IMR-90 (cell line): ENCODE measurements around the gene SLC16A7. TPM values are rescaled to one million over a fixed set of nuclear protein-coding genes. Genes with fewer than 3 reads are reported as not detected.

Experiments
- ATAC-seq: fragments of 200-7000 bp; cut with Tn5 transposase; 2 replicates; pipeline ENCODE4 v1.9.1; 2020; ENCODE audit warnings: low read depth, mild to moderate bottlenecking, moderate library complexity
- BruUV-seq: library from RNA; stranded (reverse); fragments of 400-500 nt; replicated peaks from 2 replicates; lab custom pipeline; 2021; lab: Mats Ljungman, UMichigan
- CTCF ChIA-PET: fragments of 300-600 bp; formaldehyde crosslinking; extraction: SDS; loops from one replicate; lab custom pipeline; 2021; ENCODE audit warnings: antibody characterized with exemption; lab: Yijun Ruan, JAX
- POLR2A ChIA-PET: fragments of 300-600 bp; sonication (Branson Sonifier 250); formaldehyde crosslinking; loops from one replicate; lab custom pipeline; 2022; ENCODE audit warnings: antibody characterized with exemption; ENCODE audit not compliant: unreplicated experiment; lab: Charles Lee
- DNase-seq: peaks from one replicate; pipeline ENCODE4 v3.0.0; 2013
- H2AFZ ChIP-seq: replicated peaks from 2 replicates; pipeline ENCODE3; 2013; ENCODE audit warnings: low read length, mild to moderate bottlenecking; ENCODE audit not compliant: poor library complexity
- H2AK5ac ChIP-seq: 2 replicates; pipeline ENCODE4 v1.6.1; 2013; ENCODE audit warnings: low read depth, low read length, inconsistent platforms
- H2AK9ac ChIP-seq: replicated peaks from 2 replicates; pipeline ENCODE3; 2013; ENCODE audit warnings: mild to moderate bottlenecking, low read depth, low read length, moderate library complexity; ENCODE audit not compliant: poor library complexity
- H2BK120ac ChIP-seq: 2 replicates; pipeline ENCODE4 v1.6.1; 2013; ENCODE audit warnings: low read depth, low read length, inconsistent platforms
- H2BK15ac ChIP-seq: 3 replicates; pipeline ENCODE4 v1.6.1; 2013; ENCODE audit warnings: low read depth, low read length, inconsistent platforms
- H2BK20ac ChIP-seq: 2 replicates; pipeline ENCODE4 v1.6.1; 2013; ENCODE audit warnings: low read depth, mild to moderate bottlenecking, inconsistent platforms, low read length, moderate library complexity
- H2BK5ac ChIP-seq: 2 replicates; pipeline ENCODE4 v1.6.1; 2013; ENCODE audit warnings: mild to moderate bottlenecking, low read depth, low read length, inconsistent platforms; ENCODE audit not compliant: poor library complexity, severe bottlenecking
- H3K14ac ChIP-seq: replicated peaks from 2 replicates; pipeline ENCODE4 v1.6.1; 2013; ENCODE audit warnings: low read depth, low read length, inconsistent platforms
- H3K18ac ChIP-seq: 2 replicates; pipeline ENCODE4 v1.6.1; 2013; ENCODE audit warnings: low read depth, low read length, control low read depth
- H3K23ac ChIP-seq: 2 replicates; pipeline ENCODE4 v1.6.1; 2013; ENCODE audit warnings: low read depth, low read length, inconsistent platforms
- H3K27ac ChIP-seq: 2 replicates; pipeline ENCODE4 v1.5.1; 2013; ENCODE audit warnings: mild to moderate bottlenecking, control low read depth, low read length; ENCODE audit not compliant: insufficient read depth
- H3K27me3 ChIP-seq: 2 replicates; pipeline ENCODE4 v1.6.1; 2013; ENCODE audit warnings: low read length; ENCODE audit not compliant: control insufficient read depth, insufficient read depth
- H3K36me3 ChIP-seq: 2 replicates; pipeline ENCODE4 v1.6.1; 2013; ENCODE audit warnings: low read length, mixed read lengths; ENCODE audit not compliant: control insufficient read depth, insufficient read depth
- H3K4ac ChIP-seq: 2 replicates; pipeline ENCODE4 v1.6.1; 2013; ENCODE audit warnings: low read depth, low read length, inconsistent platforms
- H3K4me1 ChIP-seq: 2 replicates; pipeline ENCODE4 v1.6.1; 2013; ENCODE audit warnings: low read length, mixed read lengths; ENCODE audit not compliant: control insufficient read depth, insufficient read depth
- H3K4me2 ChIP-seq: 2 replicates; pipeline ENCODE4 v1.6.1; 2013; ENCODE audit warnings: low read depth, mild to moderate bottlenecking, control low read depth, low read length, moderate library complexity
- H3K4me3 ChIP-seq: 2 replicates; pipeline ENCODE4 v1.5.1; 2013; ENCODE audit warnings: low read depth, mild to moderate bottlenecking, control low read depth, low read length, moderate library complexity; ENCODE audit not compliant: insufficient read depth
- H3K56ac ChIP-seq: 2 replicates; pipeline ENCODE4 v1.6.1; 2013; ENCODE audit warnings: low read length, inconsistent platforms; ENCODE audit not compliant: insufficient read depth; ENCODE audit errors: extremely low read depth
- H3K79me1 ChIP-seq, 2 experiments: 2 replicates each; pipeline ENCODE4 v1.6.1; 2013; ENCODE audit warnings: low read length in 2 of 2, inconsistent platforms in 1 of 2, low read depth in 1 of 2
- H3K9ac ChIP-seq: 2 replicates; pipeline ENCODE4 v1.6.1; 2013; ENCODE audit warnings: low read depth, low read length, control low read depth
- H3K9me1 ChIP-seq: 2 replicates; pipeline ENCODE4 v1.6.1; 2013; ENCODE audit warnings: low read length, inconsistent platforms; ENCODE audit not compliant: insufficient read depth
- H3K9me3 ChIP-seq: 2 replicates; pipeline ENCODE4 v1.6.1; 2013; ENCODE audit warnings: low read length; ENCODE audit not compliant: control insufficient read depth, insufficient read depth
- H4K20me1 ChIP-seq: 2 replicates; pipeline ENCODE4 v1.6.1; 2013; ENCODE audit warnings: low read length, inconsistent platforms; ENCODE audit not compliant: insufficient read depth
- H4K5ac ChIP-seq: 2 replicates; pipeline ENCODE4 v1.6.1; 2013; ENCODE audit warnings: mild to moderate bottlenecking, low read depth, low read length, control low read depth
- H4K8ac ChIP-seq, 2 experiments: 2 replicates each; pipeline ENCODE4 v1.6.1; 2013; ENCODE audit warnings: low read depth in 2 of 2, low read length in 2 of 2, control low read depth in 1 of 2, inconsistent platforms in 1 of 2
- H4K91ac ChIP-seq: 2 replicates; pipeline ENCODE4 v1.6.1; 2013; ENCODE audit warnings: low read depth, low read length, inconsistent platforms; ENCODE audit not compliant: insufficient read depth
- BHLHE40 ChIP-seq: fragments of 150-350 bp; IDR thresholded peaks from 2 replicates; pipeline ENCODE4 v1.6.1; 2016; ENCODE audit warnings: mild to moderate bottlenecking, low read depth, low read length
- CEBPB ChIP-seq: IDR thresholded peaks from 2 replicates; pipeline ENCODE4 v1.6.1; 2012; ENCODE audit warnings: low read depth, low read length, improper control_type of control experiment
- CHD1 ChIP-seq: IDR thresholded peaks from 2 replicates; pipeline ENCODE4 v1.6.1; 2012; ENCODE audit warnings: low read depth, low read length, improper control_type of control experiment
- ELK1 ChIP-seq: fragments of 150-350 bp; IDR thresholded peaks from 2 replicates; pipeline ENCODE4 v1.6.1; 2016; ENCODE audit warnings: low read depth, mild to moderate bottlenecking, low read length, moderate library complexity, borderline replicate concordance
- FOS ChIP-seq: fragments of 150-350 bp; IDR thresholded peaks from 2 replicates; pipeline ENCODE4 v1.6.1; 2016; ENCODE audit warnings: low read depth, low read length
- MAFK ChIP-seq: IDR thresholded peaks from 2 replicates; pipeline ENCODE4 v1.6.1; 2012; ENCODE audit warnings: low read depth, low read length, improper control_type of control experiment
- MAZ ChIP-seq: IDR thresholded peaks from 2 replicates; pipeline ENCODE4 v1.6.1; 2012; ENCODE audit warnings: low read depth, mild to moderate bottlenecking, low read length, improper control_type of control experiment, moderate library complexity, borderline replicate concordance
- MXI1 ChIP-seq: IDR thresholded peaks from 2 replicates; pipeline ENCODE4 v1.6.1; 2012; ENCODE audit warnings: low read depth, mild to moderate bottlenecking, low read length, moderate library complexity, borderline replicate concordance
- NFE2L2 ChIP-seq: fragments of 150-350 bp; IDR thresholded peaks from 2 replicates; pipeline ENCODE4 v1.6.1; 2016; ENCODE audit warnings: low read depth, mild to moderate bottlenecking, low read length
- POLR2A ChIP-seq: IDR thresholded peaks from 2 replicates; pipeline ENCODE4 v1.6.1; 2012; ENCODE audit warnings: mild to moderate bottlenecking, low read depth, low read length
- RAD21 ChIP-seq: IDR thresholded peaks from 2 replicates; pipeline ENCODE4 v1.6.1; 2012; ENCODE audit warnings: low read length, improper control_type of control experiment
- RCOR1 ChIP-seq: IDR thresholded peaks from 2 replicates; pipeline ENCODE4 v1.6.1; 2012; ENCODE audit warnings: mild to moderate bottlenecking, low read length, improper control_type of control experiment; ENCODE audit not compliant: insufficient replicate concordance
- RFX5 ChIP-seq: IDR thresholded peaks from 2 replicates; pipeline ENCODE4 v1.8.0; 2012; ENCODE audit warnings: low read depth, mild to moderate bottlenecking, low read length, moderate library complexity
- SMC3 ChIP-seq: fragments of 150-350 bp; IDR thresholded peaks from 2 replicates; pipeline ENCODE4 v1.6.1; 2016; ENCODE audit warnings: low read depth, mild to moderate bottlenecking, antibody characterized with exemption, low read length, moderate library complexity
- WGBS, 2 experiments: methylation state at CpG; one replicate each; pipeline versions ENCODE4 v1.1.5 to v1.1.7; 2013; ENCODE audit warnings: missing lambda C conversion rate in 2 of 2; ENCODE audit not compliant: insufficient read length in 1 of 2; ENCODE audit errors: extremely low coverage in 2 of 2; 5-methylcytosine and 5-hydroxymethylcytosine counted together
- dilution Hi-C: fragments of 300-500 bp; cut with HindIII; formaldehyde crosslinking; loops from one replicate; pipeline ENCODE4 v1.14.3; 2018; ENCODE audit warnings: low sequenced_read_pairs; ENCODE audit not compliant: unreplicated experiment
- in situ Hi-C: fragments of 300-500 bp; cut with MboI; formaldehyde crosslinking; loops from 3 replicates; pipeline ENCODE4 v1.14.3; 2019; ENCODE audit warnings: low sequenced_read_pairs, inconsistent platforms, mixed read lengths
- intact Hi-C: fragments of 100-400 bp; cut with micrococcal nuclease; formaldehyde crosslinking; loops from 2 replicates; pipeline ENCODE4 v1.10.0; 2022
- polyA plus RNA-seq, 3 experiments: library from polyadenylated mRNA; depleted of rRNA; stranded (reverse); fragments of >200 nt; gene quantifications; 2 replicates each; pipeline ENCODE4 v1.2.3, GENCODE V29; 2012; ENCODE audit warnings: low replicate concordance in 1 of 3
- total RNA-seq: library from RNA; depleted of rRNA; stranded (reverse); fragments of >200 nt; gene quantifications from 2 replicates; pipeline ENCODE4 v1.2.3, GENCODE V29; 2012
- TF ChIP-seq, protein P1 (sequence below): fragments of 150-350 bp; IDR thresholded peaks from 2 replicates; pipeline ENCODE4 v1.6.1; 2017; ENCODE audit warnings: mild to moderate bottlenecking, antibody characterized with exemption, low read length, low read depth
- TF ChIP-seq, protein P2 (sequence below): conservative IDR thresholded peaks from 2 replicates; pipeline ENCODE4 v1.5.1; 2012; ENCODE audit warnings: mild to moderate bottlenecking, low read depth, low read length, improper control_type of control experiment

Gene SLC16A7
- total and polyA plus RNA-seq, 2 of the 4 experiments (the other 2 are of a cell fraction) = 2.6 to 21.5 TPM

- H3K79me1 ChIP-seq = no peaks in the 10 kb centered on the region
- ChIA-PET POLR2A (no interaction called here), CTCF (no interaction called here)
- WGBS, 2 experiments = no CpG with 5 or more reads among the region's 2 CpGs
- H3K4ac ChIP-seq = no peak overlapping the region
- H2BK120ac ChIP-seq = no peak overlapping the region
- H3K27ac ChIP-seq = no peak overlapping the region
- no peak overlapping the region for H3K56ac ChIP-seq
- no peaks in the 10 kb centered on the region for H3K36me3 ChIP-seq
- H2AFZ ChIP-seq = no peak overlapping the region
- H3K9me3 ChIP-seq = no peaks in the 10 kb centered on the region
- H2BK15ac ChIP-seq = no peak overlapping the region
- no peak overlapping the region for H3K23ac ChIP-seq
- H4K5ac ChIP-seq = no peak overlapping the region
- H2AK9ac ChIP-seq = no peak overlapping the region
- H2AK5ac ChIP-seq = no peak overlapping the region
- H3K4me3 ChIP-seq = no peak overlapping the region
- no peaks in the 10 kb centered on the region for H3K27me3 ChIP-seq
- no peak overlapping the region for H2BK20ac ChIP-seq
- no peak for ATAC-seq
- dilution Hi-C loops = no loop called here
- BruUV-seq = no TSS peak
- no peak overlapping the region for H4K91ac ChIP-seq
- no peak overlapping the region for H2BK5ac ChIP-seq
- no peak overlapping the region for H4K8ac ChIP-seq
- no peak for DNase-seq
- H3K4me2 ChIP-seq = no peak overlapping the region
- no peaks in the 10 kb centered on the region for H3K4me1 ChIP-seq
- no peak overlapping the region for H3K9ac ChIP-seq
- intact Hi-C loops = no loop called here
- no peak overlapping the region for H3K14ac ChIP-seq
- H3K18ac ChIP-seq = no peak overlapping the region
- H4K20me1 ChIP-seq = no peaks in the 10 kb centered on the region
- TF ChIP-seq, protein P1, sequence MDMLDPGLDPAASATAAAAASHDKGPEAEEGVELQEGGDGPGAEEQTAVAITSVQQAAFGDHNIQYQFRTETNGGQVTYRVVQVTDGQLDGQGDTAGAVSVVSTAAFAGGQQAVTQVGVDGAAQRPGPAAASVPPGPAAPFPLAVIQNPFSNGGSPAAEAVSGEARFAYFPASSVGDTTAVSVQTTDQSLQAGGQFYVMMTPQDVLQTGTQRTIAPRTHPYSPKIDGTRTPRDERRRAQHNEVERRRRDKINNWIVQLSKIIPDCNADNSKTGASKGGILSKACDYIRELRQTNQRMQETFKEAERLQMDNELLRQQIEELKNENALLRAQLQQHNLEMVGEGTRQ = no peak
- TF ChIP-seq MAFK = no peak
- no peak for TF ChIP-seq RFX5
- TF ChIP-seq NFE2L2 = no peak
- no peak for TF ChIP-seq CEBPB
- TF ChIP-seq SMC3 = no peak
- no peak for TF ChIP-seq CHD1
- no peak for TF ChIP-seq RAD21
- no peak for TF ChIP-seq FOS
- no peak for TF ChIP-seq RCOR1
- TF ChIP-seq MXI1 = no peak
- no peak for TF ChIP-seq MAZ
- TF ChIP-seq BHLHE40 = no peak
- TF ChIP-seq, protein P2, sequence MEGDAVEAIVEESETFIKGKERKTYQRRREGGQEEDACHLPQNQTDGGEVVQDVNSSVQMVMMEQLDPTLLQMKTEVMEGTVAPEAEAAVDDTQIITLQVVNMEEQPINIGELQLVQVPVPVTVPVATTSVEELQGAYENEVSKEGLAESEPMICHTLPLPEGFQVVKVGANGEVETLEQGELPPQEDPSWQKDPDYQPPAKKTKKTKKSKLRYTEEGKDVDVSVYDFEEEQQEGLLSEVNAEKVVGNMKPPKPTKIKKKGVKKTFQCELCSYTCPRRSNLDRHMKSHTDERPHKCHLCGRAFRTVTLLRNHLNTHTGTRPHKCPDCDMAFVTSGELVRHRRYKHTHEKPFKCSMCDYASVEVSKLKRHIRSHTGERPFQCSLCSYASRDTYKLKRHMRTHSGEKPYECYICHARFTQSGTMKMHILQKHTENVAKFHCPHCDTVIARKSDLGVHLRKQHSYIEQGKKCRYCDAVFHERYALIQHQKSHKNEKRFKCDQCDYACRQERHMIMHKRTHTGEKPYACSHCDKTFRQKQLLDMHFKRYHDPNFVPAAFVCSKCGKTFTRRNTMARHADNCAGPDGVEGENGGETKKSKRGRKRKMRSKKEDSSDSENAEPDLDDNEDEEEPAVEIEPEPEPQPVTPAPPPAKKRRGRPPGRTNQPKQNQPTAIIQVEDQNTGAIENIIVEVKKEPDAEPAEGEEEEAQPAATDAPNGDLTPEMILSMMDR = no peak
- TF ChIP-seq ELK1 = no peak
- TF ChIP-seq POLR2A = no peak
- H3K9me1 ChIP-seq = no peaks in the 10 kb centered on the region
- in situ Hi-C loops = no loop called here
Measured at GRCh38 chr12:59724011-59724695, 128.3 kb downstream of the SLC16A7 start.
